A673 (cell line): ENCODE data around the gene KCTD2. TPM values are rescaled to one million over a fixed set of nuclear protein-coding genes. Genes with fewer than 3 reads are reported as not detected.

Experiments used
- BruUV-seq: library from RNA; stranded (reverse); fragments of 400-500 nt; replicated peaks from 2 replicates; lab custom pipeline; 2021; lab: Mats Ljungman, UMichigan
- CTCF ChIA-PET: fragments of 300-600 bp; sonication (Branson Sonifier 250); formaldehyde crosslinking; loops from one replicate; lab custom pipeline; 2022; ENCODE audit warnings: antibody characterized with exemption; lab: Charles Lee
- POLR2A ChIA-PET: fragments of 300-600 bp; sonication (Branson Sonifier 250); formaldehyde crosslinking; loops from one replicate; lab custom pipeline; 2022; ENCODE audit warnings: antibody characterized with exemption; ENCODE audit not compliant: low non-redundant PET; lab: Charles Lee
- DNase-seq: peaks from one replicate; pipeline ENCODE4 v3.0.0-alpha.2; 2015; ENCODE audit warnings: low spot score
- H3K27ac ChIP-seq: fragments of 200-600 bp; sonication (generic); 2 replicates; pipeline ENCODE4 v1.5.1; 2016; ENCODE audit warnings: mixed run types, low read depth, mild to moderate bottlenecking, mixed read lengths, antibody characterized with exemption, low read length; ENCODE audit not compliant: poor library complexity, severe bottlenecking
- H3K27me3 ChIP-seq: fragments of 200-600 bp; sonication (generic); replicated peaks from 2 replicates; pipeline ENCODE4 v1.6.1; 2017; ENCODE audit warnings: mixed run types, low read depth, mild to moderate bottlenecking, mixed read lengths, antibody characterized with exemption, low read length; ENCODE audit not compliant: insufficient read depth, poor library complexity
- H3K36me3 ChIP-seq: fragments of 200-600 bp; sonication (generic); 2 replicates; pipeline ENCODE4 v1.6.1; 2016; ENCODE audit warnings: mixed run types, mild to moderate bottlenecking, mixed read lengths, antibody characterized with exemption, low read length; ENCODE audit not compliant: insufficient read depth, poor library complexity, severe bottlenecking
- H3K4me1 ChIP-seq: fragments of 200-600 bp; sonication (generic); 2 replicates; pipeline ENCODE4 v1.6.1; 2017; ENCODE audit warnings: mixed run types, mild to moderate bottlenecking, mixed read lengths, antibody characterized with exemption, low read length; ENCODE audit not compliant: insufficient read depth, poor library complexity, severe bottlenecking
- H3K4me3 ChIP-seq: fragments of 200-600 bp; sonication (generic); 2 replicates; pipeline ENCODE4 v1.5.1; 2016; ENCODE audit warnings: low read depth, mixed run types, mild to moderate bottlenecking, mixed read lengths, low read length; ENCODE audit not compliant: poor library complexity, severe bottlenecking
- H3K9me3 ChIP-seq: fragments of 200-600 bp; sonication (generic); 2 replicates; pipeline ENCODE4 v1.6.1; 2016; ENCODE audit warnings: mixed run types, low read depth, mild to moderate bottlenecking, mixed read lengths, antibody characterized with exemption, low read length; ENCODE audit not compliant: poor library complexity, severe bottlenecking
- EZH2 ChIP-seq: fragments of 200-600 bp; sonication (generic); IDR thresholded peaks from 2 replicates; pipeline ENCODE4 v1.6.1; 2017; ENCODE audit warnings: borderline replicate concordance, low read depth, mild to moderate bottlenecking, mixed read lengths, antibody characterized with exemption, low read length; ENCODE audit not compliant: poor library complexity, severe bottlenecking
- intact Hi-C: fragments of 100-400 bp; cut with micrococcal nuclease; formaldehyde crosslinking; loops from one replicate; pipeline ENCODE4 v1.10.0; 2022; ENCODE audit not compliant: unreplicated experiment
- total RNA-seq: library from RNA; stranded (reverse); gene quantifications from 2 replicates; pipeline ENCODE4 v1.2.3, GENCODE V29; 2021
- TF ChIP-seq, protein P1 (sequence below): fragments of 300-800, 200-600 bp; sonication (generic); conservative IDR thresholded peaks from 2 replicates; pipeline ENCODE4 v1.5.1; 2017; ENCODE audit warnings: low read depth, mild to moderate bottlenecking, antibody characterized with exemption, low read length, moderate library complexity, mixed read lengths

Gene KCTD2
- total RNA-seq, 1 experiment from 2014 or later, result 25.6 TPM

DNA sequence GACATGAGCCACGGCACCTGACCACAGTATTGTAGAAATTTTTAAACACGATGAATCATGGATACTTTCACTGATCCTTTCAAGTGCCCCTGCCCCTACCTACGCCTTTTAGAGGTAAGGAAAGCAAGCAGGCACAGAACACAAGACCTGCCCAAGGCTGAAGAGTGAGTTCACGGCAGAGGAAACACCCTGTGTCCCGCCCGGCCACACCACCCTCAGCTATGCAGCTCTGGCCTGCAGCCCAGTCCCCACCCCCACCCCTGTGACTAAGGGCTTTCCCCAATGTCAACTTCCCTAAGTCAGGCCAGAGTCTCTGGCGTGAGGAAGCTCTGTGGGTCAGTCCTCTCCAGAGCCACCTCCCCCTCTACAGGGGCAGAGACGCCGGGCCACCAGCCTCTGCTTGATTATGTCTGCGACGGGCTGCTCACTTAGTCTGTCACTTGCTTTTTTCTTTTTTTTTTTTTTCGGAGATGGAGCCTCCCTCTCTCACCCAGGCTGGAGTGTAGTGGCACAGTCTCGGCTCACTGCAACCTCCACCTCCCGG, 49.1 kb downstream of the KCTD2 start:
- intact Hi-C loops, result no loop called here
- no peak overlapping the region for H3K4me3 ChIP-seq
- no peak for DNase-seq
- no peaks in the 10 kb centered on the region for H3K4me1 ChIP-seq
- ChIA-PET CTCF (no interaction called here), POLR2A (no interaction called here)
- H3K9me3 ChIP-seq, result no peaks in the 10 kb centered on the region
- no peak overlapping the region for H3K27ac ChIP-seq
- no peaks in the 10 kb centered on the region for H3K36me3 ChIP-seq
- no TSS peak for BruUV-seq
- TF ChIP-seq, protein P1, sequence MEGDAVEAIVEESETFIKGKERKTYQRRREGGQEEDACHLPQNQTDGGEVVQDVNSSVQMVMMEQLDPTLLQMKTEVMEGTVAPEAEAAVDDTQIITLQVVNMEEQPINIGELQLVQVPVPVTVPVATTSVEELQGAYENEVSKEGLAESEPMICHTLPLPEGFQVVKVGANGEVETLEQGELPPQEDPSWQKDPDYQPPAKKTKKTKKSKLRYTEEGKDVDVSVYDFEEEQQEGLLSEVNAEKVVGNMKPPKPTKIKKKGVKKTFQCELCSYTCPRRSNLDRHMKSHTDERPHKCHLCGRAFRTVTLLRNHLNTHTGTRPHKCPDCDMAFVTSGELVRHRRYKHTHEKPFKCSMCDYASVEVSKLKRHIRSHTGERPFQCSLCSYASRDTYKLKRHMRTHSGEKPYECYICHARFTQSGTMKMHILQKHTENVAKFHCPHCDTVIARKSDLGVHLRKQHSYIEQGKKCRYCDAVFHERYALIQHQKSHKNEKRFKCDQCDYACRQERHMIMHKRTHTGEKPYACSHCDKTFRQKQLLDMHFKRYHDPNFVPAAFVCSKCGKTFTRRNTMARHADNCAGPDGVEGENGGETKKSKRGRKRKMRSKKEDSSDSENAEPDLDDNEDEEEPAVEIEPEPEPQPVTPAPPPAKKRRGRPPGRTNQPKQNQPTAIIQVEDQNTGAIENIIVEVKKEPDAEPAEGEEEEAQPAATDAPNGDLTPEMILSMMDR, result no peak
- no peak for TF ChIP-seq EZH2
- H3K27me3 ChIP-seq, result no peaks in the 10 kb centered on the region

DNA sequence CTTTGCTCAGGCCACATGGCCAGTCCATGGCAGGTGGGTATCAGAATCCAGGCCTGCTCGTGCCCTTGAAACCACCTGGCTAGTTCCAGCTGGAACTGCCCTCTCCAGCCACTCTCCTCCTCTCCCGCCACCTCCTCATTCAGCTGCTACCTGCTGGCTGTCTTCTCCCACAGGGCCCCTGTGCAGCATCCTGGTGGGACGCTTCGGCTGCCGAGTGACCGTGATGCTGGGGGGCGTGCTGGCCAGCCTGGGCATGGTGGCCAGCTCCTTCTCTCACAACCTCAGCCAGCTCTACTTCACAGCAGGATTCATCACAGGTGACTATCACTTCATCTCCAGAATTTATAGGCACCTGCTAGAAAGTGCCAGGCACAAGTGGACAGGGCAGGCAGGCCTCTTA, 50.8 kb downstream of the KCTD2 start:
- Histone ChIP-seq H3K27ac (no peak overlapping the region), H3K4me1 (no peaks in the 10 kb centered on the region), H3K9me3 (no peaks in the 10 kb centered on the region), H3K36me3 (no peaks in the 10 kb centered on the region), H3K27me3 (no peaks in the 10 kb centered on the region), H3K4me3 (no peak overlapping the region)
- BruUV-seq, result no TSS peak
- POLR2A ChIA-PET, result no interaction called here
- intact Hi-C loops, result no loop called here
- DNase-seq, result no peak
- TF ChIP-seq, protein P1, result no peak
- TF ChIP-seq EZH2, result no peak
- CTCF ChIA-PET, result no interaction called here

DNA sequence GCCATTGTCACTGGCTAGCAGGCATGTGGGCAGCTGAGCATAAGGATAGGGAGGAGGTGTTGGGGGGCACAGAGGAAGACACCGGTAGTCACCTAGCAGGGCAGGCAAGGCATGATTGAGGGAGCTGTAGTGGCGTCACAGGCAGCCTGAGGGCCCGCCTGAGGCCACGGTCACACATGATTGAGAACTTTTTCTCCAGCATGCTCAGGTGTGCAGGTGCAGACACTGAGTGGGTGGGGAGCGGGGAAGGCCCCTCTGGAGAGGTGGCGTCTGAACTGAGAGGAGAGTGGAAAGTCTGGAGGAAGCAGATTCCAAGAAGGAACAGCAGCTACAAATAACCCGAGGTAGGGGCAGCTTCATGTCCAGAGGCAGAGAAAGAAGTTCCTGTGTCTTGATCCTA, 51.8 kb downstream of the KCTD2 start:
- BruUV-seq, result no TSS peak
- CTCF ChIA-PET, result no interaction called here
- Histone ChIP-seq H3K36me3 (no peaks in the 10 kb centered on the region), H3K9me3 (no peaks in the 10 kb centered on the region), H3K27ac (no peak overlapping the region), H3K4me3 (no peak overlapping the region), H3K27me3 (no peaks in the 10 kb centered on the region), H3K4me1 (no peaks in the 10 kb centered on the region)
- no peak for TF ChIP-seq EZH2
- TF ChIP-seq, protein P1, result no peak
- POLR2A ChIA-PET, result no interaction called here
- intact Hi-C loops, result no loop called here
- no peak for DNase-seq
